Measurements from ENCODE around the gene HEBP1. TPM values are rescaled to one million over a fixed set of nuclear protein-coding genes. Genes with fewer than 3 reads are reported as not detected.
"Not testable (repeated sequence)": the region's sequence is repeated elsewhere in the genome, so short reads cannot be mapped to it uniquely, and the experiment has no call there.

HEBP1 gene
- total RNA-seq, 1 donor from 2014 or later, result 47.6 TPM

GRCh38 chr12:13036881-13037280 lies 36.8 kb upstream of the HEBP1 start:
- Histone ChIP-seq H3K4me1 (peaks cover 19% of the 10 kb centered on the region), H3K27me3 (no peaks in the 10 kb centered on the region), H3K36me3 (no peaks in the 10 kb centered on the region), H3K9me3 (no peaks in the 10 kb centered on the region), H3K27ac (no peak overlapping the region), H3K4me3 (no peak overlapping the region)
- DNase-seq (ENCODE audit: extremely low spot score in 2 of 2), result no peak
- intact Hi-C loops (cut with DNase I), result no loop called here
- TF ChIP-seq POLR2AphosphoS5 (IDR thresholded peaks at IDR 0.05; ENCODE audit: insufficient read depth in 1 of 2, low read depth in 1 of 2) (no peak), CTCF (IDR thresholded peaks at IDR 0.05) (no peak)

GRCh38 chr12:13035335-13035734 lies 35.3 kb upstream of the HEBP1 start:
- H3K27me3 ChIP-seq; H3K4me3 ChIP-seq; H3K9me3 ChIP-seq; intact Hi-C loops (cut with DNase I); H3K36me3 ChIP-seq; DNase-seq (ENCODE audit: extremely low spot score in 2 of 2); H3K27ac ChIP-seq: not testable (repeated sequence)
- H3K4me1 ChIP-seq, result peaks cover 19% of the 10 kb centered on the region

- DNase-seq (ENCODE audit: extremely low spot score in 2 of 2), result no peak
- Histone ChIP-seq H3K27me3 (no peaks in the 10 kb centered on the region), H3K9me3 (no peaks in the 10 kb centered on the region), H3K4me3 (no peak overlapping the region), H3K4me1 (peaks cover under 1% of the 10 kb centered on the region), H3K36me3 (no peaks in the 10 kb centered on the region), H3K27ac (no peak overlapping the region)
- intact Hi-C loops (cut with DNase I), result no loop called here
- TF ChIP-seq POLR2AphosphoS5 (IDR thresholded peaks at IDR 0.05; ENCODE audit: insufficient read depth in 1 of 2, low read depth in 1 of 2) (no peak), POLR2A (IDR thresholded peaks at IDR 0.05) (no peak), CTCF (IDR thresholded peaks at IDR 0.05) (no peak)
These were observed 33.4 kb upstream of the HEBP1 start for GRCh38 chr12:13033476-13033875.

- DNase-seq (ENCODE audit: extremely low spot score in 2 of 2), result no peak
- H3K4me1 ChIP-seq, result no peaks in the 10 kb centered on the region
- H3K27ac ChIP-seq, result no peak overlapping the region
- H3K27me3 ChIP-seq, result no peaks in the 10 kb centered on the region
- intact Hi-C loops (cut with DNase I), result no loop called here
- H3K36me3 ChIP-seq, result no peaks in the 10 kb centered on the region
- no peaks in the 10 kb centered on the region for H3K9me3 ChIP-seq
- no peak for TF ChIP-seq CTCF (IDR thresholded peaks at IDR 0.05)
- TF ChIP-seq POLR2AphosphoS5 (IDR thresholded peaks at IDR 0.05; ENCODE audit: insufficient read depth in 1 of 2, low read depth in 1 of 2), result no peak
- no peak for TF ChIP-seq POLR2A (IDR thresholded peaks at IDR 0.05)
- H3K4me3 ChIP-seq, result no peak overlapping the region
These were observed 32.1 kb upstream of the HEBP1 start for GRCh38 chr12:13032164-13032563.

- intact Hi-C loops (cut with DNase I), result no loop called here
- Histone ChIP-seq H3K36me3 (no peaks in the 10 kb centered on the region), H3K27me3 (no peaks in the 10 kb centered on the region), H3K4me1 (no peaks in the 10 kb centered on the region), H3K4me3 (no peak overlapping the region), H3K9me3 (no peaks in the 10 kb centered on the region), H3K27ac (no peak overlapping the region)
- no peak for DNase-seq (ENCODE audit: extremely low spot score in 2 of 2)
- TF ChIP-seq CTCF (IDR thresholded peaks at IDR 0.05) (no peak), POLR2AphosphoS5 (IDR thresholded peaks at IDR 0.05; ENCODE audit: insufficient read depth in 1 of 2, low read depth in 1 of 2) (no peak), POLR2A (IDR thresholded peaks at IDR 0.05) (no peak)
These were observed 30.7 kb upstream of the HEBP1 start for GRCh38 chr12:13030541-13031291.

Data from vagina (tissue), 2 donors.